ENCODE data around the gene MIR17HG. TPM values are rescaled to one million over a fixed set of nuclear protein-coding genes. Genes with fewer than 3 reads are reported as not detected.

The MIR17HG gene
- total RNA-seq, 1 donor from 2014 or later: not detected

GRCh38 chr13:91360246-91360751 is 12.8 kb downstream of the MIR17HG start:
- no peak for DNase-seq (ENCODE audit: low spot score in 2 of 2)
- Histone ChIP-seq H3K4me1 (peaks cover 3 to 8% of the 10 kb centered on the region in 2 donors), H3K9me3 (no peaks in the 10 kb centered on the region), H3K27me3 (no peaks in the 10 kb centered on the region), H3K4me3 (no peak overlapping the region), H3K36me3 (peaks cover 0 to 4% of the 10 kb centered on the region in 2 donors), H3K27ac (no peak overlapping the region)
- TF ChIP-seq CTCF (IDR thresholded peaks at IDR 0.05): no peak
- intact Hi-C loops (cut with DNase I): no loop called here

- no peak for TF ChIP-seq CTCF (IDR thresholded peaks at IDR 0.05)
- H3K27me3 ChIP-seq: no peaks in the 10 kb centered on the region
- no peak overlapping the region for H3K4me3 ChIP-seq
- no peak for DNase-seq (ENCODE audit: low spot score in 2 of 2)
- peaks cover 3 to 8% of the 10 kb centered on the region in 2 donors for H3K4me1 ChIP-seq
- intact Hi-C loops (cut with DNase I): no loop called here
- no peak overlapping the region for H3K27ac ChIP-seq
- no peaks in the 10 kb centered on the region for H3K9me3 ChIP-seq
- H3K36me3 ChIP-seq: no peaks in the 10 kb centered on the region
Measured at GRCh38 chr13:91361755-91362271, 14.3 kb downstream of the MIR17HG start.

DNA sequence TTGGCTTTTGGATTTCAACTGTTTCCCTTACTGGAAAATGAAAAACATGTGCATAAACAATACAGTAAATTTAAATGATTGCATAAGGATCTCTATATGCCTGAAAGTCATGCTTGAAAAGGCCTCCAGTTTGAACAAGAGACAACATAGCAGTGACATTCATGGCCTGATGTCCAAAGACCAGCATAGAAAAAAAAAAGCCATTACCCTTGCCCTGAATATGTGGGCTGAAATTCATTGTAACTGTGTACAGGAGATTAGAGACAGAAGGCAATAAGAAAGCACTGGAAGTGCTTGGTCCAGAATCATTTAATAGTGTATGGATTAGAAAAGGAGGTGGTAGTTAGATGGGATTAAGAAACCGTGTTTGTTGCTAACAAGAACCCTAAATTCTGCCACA is 15.4 kb downstream of the MIR17HG start:
- Histone ChIP-seq H3K36me3 (no peaks in the 10 kb centered on the region), H3K27ac (no peak overlapping the region), H3K4me3 (no peak overlapping the region), H3K4me1 (peaks cover 3 to 8% of the 10 kb centered on the region in 2 donors), H3K9me3 (no peaks in the 10 kb centered on the region), H3K27me3 (no peaks in the 10 kb centered on the region)
- no peak for TF ChIP-seq CTCF (IDR thresholded peaks at IDR 0.05)
- intact Hi-C loops (cut with DNase I): no loop called here
- DNase-seq (ENCODE audit: low spot score in 2 of 2): no peak

DNA sequence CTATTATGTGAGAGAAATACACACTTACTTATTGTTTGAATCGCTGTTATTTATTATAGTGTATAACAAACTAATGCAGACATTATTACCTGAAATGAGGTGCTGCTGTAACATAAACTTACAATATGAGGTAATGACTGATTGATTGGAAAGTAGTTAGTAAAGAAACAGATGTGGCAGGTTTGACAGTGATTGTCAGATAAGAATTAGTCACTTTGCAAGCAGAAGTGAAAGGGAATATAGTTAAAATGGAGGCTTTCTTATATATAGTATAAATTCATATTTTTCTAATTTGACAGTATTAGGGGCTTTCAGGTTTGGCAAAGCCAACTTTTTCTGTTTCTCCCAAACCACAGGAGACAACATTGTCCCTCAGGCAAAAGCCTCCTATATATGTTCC is 20.6 kb downstream of the MIR17HG start:
- H3K36me3 ChIP-seq: no peaks in the 10 kb centered on the region
- no peaks in the 10 kb centered on the region for H3K9me3 ChIP-seq
- no peak overlapping the region for H3K4me3 ChIP-seq
- intact Hi-C loops (cut with DNase I): no loop called here
- H3K4me1 ChIP-seq: no peaks in the 10 kb centered on the region
- no peaks in the 10 kb centered on the region for H3K27me3 ChIP-seq
- no peak overlapping the region for H3K27ac ChIP-seq
- no peak for TF ChIP-seq CTCF (IDR thresholded peaks at IDR 0.05)
- DNase-seq (ENCODE audit: low spot score in 2 of 2): no peak

DNA sequence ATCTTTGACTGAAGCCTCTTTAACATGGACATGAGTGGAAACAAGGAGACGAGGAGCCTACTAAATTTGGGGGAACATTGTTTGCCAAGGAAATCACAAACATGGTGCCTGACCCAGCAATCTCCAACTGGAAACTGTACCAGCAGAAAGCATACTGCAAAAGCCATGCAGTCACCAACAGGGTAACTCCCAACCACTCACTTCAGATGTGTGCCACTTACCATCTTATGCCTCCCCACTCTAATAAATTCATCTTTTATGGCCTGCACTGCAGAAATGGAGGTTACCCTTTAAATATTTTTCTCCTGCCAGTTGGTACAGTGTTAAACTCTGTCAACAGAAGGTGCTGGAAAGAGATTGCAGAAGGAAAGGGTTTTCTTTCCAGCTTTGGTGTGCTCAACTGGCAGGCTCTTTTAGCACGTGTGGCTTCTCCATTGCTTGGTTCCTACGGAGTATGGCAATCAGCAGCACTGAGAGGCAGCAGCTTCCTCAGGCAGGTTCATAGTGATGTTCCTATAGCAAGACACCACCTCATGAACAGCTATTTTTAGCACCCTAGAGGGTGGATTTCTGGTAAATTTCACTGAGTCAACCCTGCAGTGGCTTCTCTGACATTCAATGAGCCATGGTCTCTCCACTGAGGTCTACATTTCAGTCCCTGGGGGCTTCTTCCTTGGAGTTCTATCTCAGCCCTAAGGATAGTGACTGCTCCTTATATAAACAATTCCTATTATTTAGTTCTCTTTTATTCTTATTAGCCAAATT is 21.4 kb downstream of the MIR17HG start:
- Histone ChIP-seq H3K27ac (no peak overlapping the region), H3K27me3 (no peaks in the 10 kb centered on the region), H3K36me3 (no peaks in the 10 kb centered on the region), H3K4me3 (no peak overlapping the region), H3K9me3 (no peaks in the 10 kb centered on the region), H3K4me1 (no peaks in the 10 kb centered on the region)
- intact Hi-C loops (cut with DNase I): no loop called here
- no peak for DNase-seq (ENCODE audit: low spot score in 2 of 2)
- no peak for TF ChIP-seq CTCF (IDR thresholded peaks at IDR 0.05)
